Measurements from ENCODE around the gene COPS9. TPM values are rescaled to one million over a fixed set of nuclear protein-coding genes. Genes with fewer than 3 reads are reported as not detected.

The COPS9 gene
- total and polyA plus RNA-seq, 2 experiments from 2014 or later, result 91.7 to 629 TPM

DNA sequence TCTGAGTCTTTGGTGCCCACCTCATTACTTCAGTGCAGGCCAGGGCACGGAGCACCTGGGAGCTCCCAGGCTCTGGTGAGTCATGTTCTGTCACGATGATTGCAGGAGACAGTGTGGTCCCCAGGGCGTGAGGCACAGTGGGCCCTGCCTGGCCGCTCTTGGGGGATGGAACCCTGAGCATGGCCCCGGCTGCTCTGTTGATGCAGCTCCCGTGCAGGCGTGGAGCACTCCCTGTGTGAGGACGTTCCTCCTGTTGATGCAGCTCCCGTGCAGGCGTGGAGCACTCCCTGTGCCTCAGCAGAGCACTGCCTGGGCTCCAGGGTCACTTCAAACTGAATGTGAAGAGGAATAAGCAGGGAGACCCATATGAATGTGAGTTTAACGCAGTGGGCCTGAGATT, 30.1 kb downstream of the COPS9 start (continued):
- TF ChIP-seq, protein P1, sequence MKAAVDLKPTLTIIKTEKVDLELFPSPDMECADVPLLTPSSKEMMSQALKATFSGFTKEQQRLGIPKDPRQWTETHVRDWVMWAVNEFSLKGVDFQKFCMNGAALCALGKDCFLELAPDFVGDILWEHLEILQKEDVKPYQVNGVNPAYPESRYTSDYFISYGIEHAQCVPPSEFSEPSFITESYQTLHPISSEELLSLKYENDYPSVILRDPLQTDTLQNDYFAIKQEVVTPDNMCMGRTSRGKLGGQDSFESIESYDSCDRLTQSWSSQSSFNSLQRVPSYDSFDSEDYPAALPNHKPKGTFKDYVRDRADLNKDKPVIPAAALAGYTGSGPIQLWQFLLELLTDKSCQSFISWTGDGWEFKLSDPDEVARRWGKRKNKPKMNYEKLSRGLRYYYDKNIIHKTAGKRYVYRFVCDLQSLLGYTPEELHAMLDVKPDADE (IDR thresholded peaks at IDR 0.05), result no peak
- TF ChIP-seq CREB1 (CRISPR knock-in tag; IDR thresholded peaks at IDR 0.05; ENCODE audit: low read depth) (no peak), STAT1 (IDR thresholded peaks at IDR 0.05; ENCODE audit: unreplicated experiment) (no peak)

DNA sequence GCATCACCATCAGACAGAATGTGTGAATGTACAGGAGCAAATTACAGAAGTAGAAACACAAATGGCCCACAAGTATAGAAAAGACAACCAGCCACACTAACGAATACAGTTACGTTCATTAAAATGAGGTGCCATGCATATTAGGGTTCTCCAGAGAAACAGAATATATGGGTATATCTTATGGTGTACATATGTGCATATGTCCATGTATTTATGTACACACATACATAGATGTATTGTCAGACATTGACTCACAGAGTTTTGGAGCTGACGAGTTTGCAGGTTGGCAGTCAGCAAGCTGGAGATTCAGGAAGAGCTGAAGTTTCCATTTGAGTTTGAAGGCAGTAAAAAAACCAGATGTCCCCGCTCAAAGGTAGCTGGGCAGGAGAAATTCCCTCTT, 33.0 kb downstream of the COPS9 start:
- H3K4me3 ChIP-seq, result no peak overlapping the region
- no peaks in the 10 kb centered on the region for H3K79me2 ChIP-seq (replicated peaks; ENCODE audit: insufficient read depth)
- 0 out of 2 replicates have a peak, but pooled peaks cover 3% of the 10 kb centered on the region for H3K9me2 ChIP-seq (ENCODE audit: insufficient read depth)
- H3K27ac ChIP-seq (ENCODE audit: low read depth), result no peak overlapping the region
- H4K20me1 ChIP-seq (replicated peaks; ENCODE audit: insufficient read depth), result no peaks in the 10 kb centered on the region; the same call in 1 of the 2 replicates
- H2AFZ ChIP-seq, result no peak overlapping the region
- TF ChIP-seq JUNB (IDR thresholded peaks at IDR 0.05; ENCODE audit: unreplicated experiment) (no peak), ZNF331 (CRISPR knock-in tag; IDR thresholded peaks at IDR 0.05; ENCODE audit: low read depth) (no peak), ZNF114 (CRISPR knock-in tag; IDR thresholded peaks at IDR 0.05) (no peak)
- TF ChIP-seq, protein P2, sequence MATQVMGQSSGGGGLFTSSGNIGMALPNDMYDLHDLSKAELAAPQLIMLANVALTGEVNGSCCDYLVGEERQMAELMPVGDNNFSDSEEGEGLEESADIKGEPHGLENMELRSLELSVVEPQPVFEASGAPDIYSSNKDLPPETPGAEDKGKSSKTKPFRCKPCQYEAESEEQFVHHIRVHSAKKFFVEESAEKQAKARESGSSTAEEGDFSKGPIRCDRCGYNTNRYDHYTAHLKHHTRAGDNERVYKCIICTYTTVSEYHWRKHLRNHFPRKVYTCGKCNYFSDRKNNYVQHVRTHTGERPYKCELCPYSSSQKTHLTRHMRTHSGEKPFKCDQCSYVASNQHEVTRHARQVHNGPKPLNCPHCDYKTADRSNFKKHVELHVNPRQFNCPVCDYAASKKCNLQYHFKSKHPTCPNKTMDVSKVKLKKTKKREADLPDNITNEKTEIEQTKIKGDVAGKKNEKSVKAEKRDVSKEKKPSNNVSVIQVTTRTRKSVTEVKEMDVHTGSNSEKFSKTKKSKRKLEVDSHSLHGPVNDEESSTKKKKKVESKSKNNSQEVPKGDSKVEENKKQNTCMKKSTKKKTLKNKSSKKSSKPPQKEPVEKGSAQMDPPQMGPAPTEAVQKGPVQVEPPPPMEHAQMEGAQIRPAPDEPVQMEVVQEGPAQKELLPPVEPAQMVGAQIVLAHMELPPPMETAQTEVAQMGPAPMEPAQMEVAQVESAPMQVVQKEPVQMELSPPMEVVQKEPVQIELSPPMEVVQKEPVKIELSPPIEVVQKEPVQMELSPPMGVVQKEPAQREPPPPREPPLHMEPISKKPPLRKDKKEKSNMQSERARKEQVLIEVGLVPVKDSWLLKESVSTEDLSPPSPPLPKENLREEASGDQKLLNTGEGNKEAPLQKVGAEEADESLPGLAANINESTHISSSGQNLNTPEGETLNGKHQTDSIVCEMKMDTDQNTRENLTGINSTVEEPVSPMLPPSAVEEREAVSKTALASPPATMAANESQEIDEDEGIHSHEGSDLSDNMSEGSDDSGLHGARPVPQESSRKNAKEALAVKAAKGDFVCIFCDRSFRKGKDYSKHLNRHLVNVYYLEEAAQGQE (IDR thresholded peaks at IDR 0.05; ENCODE audit: unreplicated experiment), result no peak
- TF ChIP-seq, protein P3, sequence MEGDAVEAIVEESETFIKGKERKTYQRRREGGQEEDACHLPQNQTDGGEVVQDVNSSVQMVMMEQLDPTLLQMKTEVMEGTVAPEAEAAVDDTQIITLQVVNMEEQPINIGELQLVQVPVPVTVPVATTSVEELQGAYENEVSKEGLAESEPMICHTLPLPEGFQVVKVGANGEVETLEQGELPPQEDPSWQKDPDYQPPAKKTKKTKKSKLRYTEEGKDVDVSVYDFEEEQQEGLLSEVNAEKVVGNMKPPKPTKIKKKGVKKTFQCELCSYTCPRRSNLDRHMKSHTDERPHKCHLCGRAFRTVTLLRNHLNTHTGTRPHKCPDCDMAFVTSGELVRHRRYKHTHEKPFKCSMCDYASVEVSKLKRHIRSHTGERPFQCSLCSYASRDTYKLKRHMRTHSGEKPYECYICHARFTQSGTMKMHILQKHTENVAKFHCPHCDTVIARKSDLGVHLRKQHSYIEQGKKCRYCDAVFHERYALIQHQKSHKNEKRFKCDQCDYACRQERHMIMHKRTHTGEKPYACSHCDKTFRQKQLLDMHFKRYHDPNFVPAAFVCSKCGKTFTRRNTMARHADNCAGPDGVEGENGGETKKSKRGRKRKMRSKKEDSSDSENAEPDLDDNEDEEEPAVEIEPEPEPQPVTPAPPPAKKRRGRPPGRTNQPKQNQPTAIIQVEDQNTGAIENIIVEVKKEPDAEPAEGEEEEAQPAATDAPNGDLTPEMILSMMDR (conservative IDR thresholded peaks at IDR 0.05; ENCODE audit: low read depth in 2 of 2), result no peak
- no peak overlapping the region for H3K4me2 ChIP-seq
- no peaks in the 10 kb centered on the region for H3F3A ChIP-seq (replicated peaks; ENCODE audit: low read depth)
- peaks cover 4% of the 10 kb centered on the region for H3K27me3 Mint-ChIP-seq (ENCODE audit: insufficient read depth, low read depth, poor library complexity)
- H3K4me1 ChIP-seq (ENCODE audit: insufficient read depth), result no peaks in the 10 kb centered on the region
- DNase-seq (ENCODE audit: low spot score) (no peak), ATAC-seq (no peak)
- H3K36me3 ChIP-seq (ENCODE audit: insufficient read depth), result no peaks in the 10 kb centered on the region
- no peak overlapping the region for H3K27ac Mint-ChIP-seq
- no peaks in the 10 kb centered on the region for H3K27me3 ChIP-seq (ENCODE audit: insufficient read depth)
- H3K36me3 Mint-ChIP-seq (ENCODE audit: low read depth), result no peaks in the 10 kb centered on the region
- no peak overlapping the region for H3K4me3 Mint-ChIP-seq
- peaks cover 5% of the 10 kb centered on the region; the same call in 2 of the 3 replicates for H3K9me3 Mint-ChIP-seq
- no peaks in the 10 kb centered on the region for H3K4me1 Mint-ChIP-seq

Measured in GM23338 (cell line).